CD14-positive monocyte (primary cell): ENCODE results near the gene ISLR. TPM values are rescaled to one million over a fixed set of nuclear protein-coding genes. Genes with fewer than 3 reads are reported as not detected.

Experiments
- DNase-seq, 3 donors: peaks; one replicate each; pipeline ENCODE4 v3.0.0-alpha.2; 2011 to 2022
- H2AFZ ChIP-seq: 2 replicates; pipeline ENCODE4 v1.6.0; 2012; ENCODE audit warnings: mild to moderate bottlenecking, low read depth, low read length, inconsistent platforms; ENCODE audit not compliant: insufficient read depth, poor library complexity, severe bottlenecking
- H3K27ac ChIP-seq, 2 donors: 1 replicate in 1 of 2; 2 replicates in 1 of 2; pipeline ENCODE4 v1.5.1; 2012 to 2013; ENCODE audit warnings: low read length in 2 of 2, control low read depth in 1 of 2, inconsistent platforms in 1 of 2, low read depth in 1 of 2, mild to moderate bottlenecking in 1 of 2
- H3K27me3 ChIP-seq, 2 donors: one replicate each; pipeline versions ENCODE4 v1.6.0 to v1.6.1; 2011 to 2013; ENCODE audit warnings: low read length in 2 of 2; ENCODE audit not compliant: control insufficient read depth in 2 of 2, insufficient read depth in 2 of 2
- H3K36me3 ChIP-seq, 2 donors: replicated peaks in 1 of 2; 1 replicate in 1 of 2; 2 replicates in 1 of 2; pipeline versions ENCODE4 v1.5.1 to v1.6.1; 2012 to 2013; ENCODE audit warnings: low read length in 2 of 2, control low read depth in 1 of 2, inconsistent platforms in 1 of 2, mild to moderate bottlenecking in 1 of 2; ENCODE audit not compliant: insufficient read depth in 2 of 2, control insufficient read depth in 1 of 2
- H3K4me1 ChIP-seq, 2 donors: 1 replicate in 1 of 2; 2 replicates in 1 of 2; pipeline versions ENCODE4 v1.5.1 to v1.6.1; 2012 to 2013; ENCODE audit warnings: low read length in 2 of 2, control low read depth in 1 of 2, inconsistent platforms in 1 of 2, mild to moderate bottlenecking in 1 of 2, moderate library complexity in 1 of 2; ENCODE audit not compliant: insufficient read depth in 2 of 2, control insufficient read depth in 1 of 2
- H3K4me2 ChIP-seq: replicated peaks from 2 replicates; pipeline ENCODE3; 2012; ENCODE audit warnings: low read length, moderate library complexity, mild to moderate bottlenecking; ENCODE audit not compliant: poor library complexity, severe bottlenecking; ENCODE audit errors: extremely low read depth
- H3K4me3 ChIP-seq, 3 experiments: fragments of 200-600 bp in 1 of 3; sonication (generic) in 1 of 3; replicated peaks in 1 of 3; 1 replicate in 2 of 3; 2 replicates in 1 of 3; pipeline ENCODE4 v1.5.1; 2011 to 2013; ENCODE audit warnings: low read length in 3 of 3, mild to moderate bottlenecking in 3 of 3, control low read depth in 2 of 3, low read depth in 2 of 3, inconsistent platforms in 1 of 3, moderate library complexity in 1 of 3
- H3K79me2 ChIP-seq: 2 replicates; pipeline ENCODE4 v1.6.0; 2012; ENCODE audit warnings: mild to moderate bottlenecking, control low read depth, inconsistent platforms, low read length, moderate library complexity; ENCODE audit not compliant: insufficient read depth
- H3K9ac ChIP-seq: 2 replicates; pipeline ENCODE4 v1.6.0; 2017; ENCODE audit warnings: low read length, mild to moderate bottlenecking; ENCODE audit not compliant: insufficient read depth, poor library complexity, severe bottlenecking
- H3K9me3 ChIP-seq, 2 donors: replicated peaks in 1 of 2; 1 replicate in 1 of 2; 2 replicates in 1 of 2; pipeline versions ENCODE4 v1.5.1 to v1.6.1; 2012 to 2013; ENCODE audit warnings: low read length in 2 of 2, control low read depth in 1 of 2; ENCODE audit not compliant: control insufficient read depth in 1 of 2, insufficient read depth in 1 of 2
- H4K20me1 ChIP-seq: 2 replicates; pipeline ENCODE4 v1.6.0; 2012; ENCODE audit warnings: mild to moderate bottlenecking, low read length, control low read depth, moderate library complexity; ENCODE audit not compliant: insufficient read depth
- H3K27ac Mint-ChIP-seq, 7 donors: one replicate each; pipeline ENCODE4 v1.8.0; 2020; ENCODE audit warnings: mild to moderate bottlenecking in 7 of 7, mixed read lengths in 7 of 7, moderate library complexity in 6 of 7, inconsistent platforms in 2 of 7
- H3K27me3 Mint-ChIP-seq, 3 donors: one replicate each; pipeline ENCODE4 v1.8.0; 2021 to 2022; ENCODE audit warnings: low read depth in 3 of 3, mild to moderate bottlenecking in 3 of 3, mixed read lengths in 3 of 3, moderate library complexity in 3 of 3, inconsistent platforms in 1 of 3
- H3K36me3 Mint-ChIP-seq, 2 donors: one replicate each; pipeline ENCODE4 v1.8.0; 2020; ENCODE audit warnings: mixed read lengths in 2 of 2, inconsistent platforms in 1 of 2, mild to moderate bottlenecking in 1 of 2
- H3K4me1 Mint-ChIP-seq: one replicate; pipeline ENCODE4 v1.8.0; 2020; ENCODE audit warnings: mild to moderate bottlenecking, mixed read lengths
- H3K4me3 Mint-ChIP-seq, 2 donors: one replicate each; pipeline ENCODE4 v1.8.0; 2020; ENCODE audit warnings: mild to moderate bottlenecking in 2 of 2, mixed read lengths in 2 of 2, moderate library complexity in 1 of 2
- H3K9me3 Mint-ChIP-seq, 7 donors: one replicate each; pipeline ENCODE4 v1.8.0; 2020 to 2022; ENCODE audit warnings: mixed read lengths in 7 of 7, mild to moderate bottlenecking in 6 of 7, moderate library complexity in 6 of 7, inconsistent platforms in 2 of 7
- CTCF ChIP-seq: fragments of 200-600 bp; IDR thresholded peaks from one replicate; pipeline ENCODE4 v1.8.0; 2022; ENCODE audit warnings: antibody characterized with exemption, mild to moderate bottlenecking
- WGBS: methylation state at CpG from one replicate; pipeline ENCODE4 v1.1.5; 2013; ENCODE audit warnings: missing lambda C conversion rate; ENCODE audit not compliant: insufficient coverage; 5-methylcytosine and 5-hydroxymethylcytosine counted together
- intact Hi-C, 2 donors: fragments of 100-400 bp; cut with micrococcal nuclease; formaldehyde crosslinking; loops; one replicate each; pipeline versions ENCODE4 v1.15.0 to v1.15.1; 2023
- polyA plus RNA-seq, 3 donors: library from polyadenylated mRNA; depleted of rRNA in 1 of 3; unstranded in 2 of 3; stranded (reverse) in 1 of 3; fragments of 300-500 nt in 2 of 3; fragments of >200 nt in 1 of 3; fragmentation: Illumina TruSeq in 2 of 3; gene quantifications; 1 replicate in 2 of 3; 2 replicates in 1 of 3; pipeline ENCODE4 v1.2.3, GENCODE V29; 2012 to 2021

The ISLR gene
- polyA plus RNA-seq, 3 donors: not detected

GRCh38 chr15:74192751-74193150, 19.2 kb downstream of the ISLR start:
- H3K27ac Mint-ChIP-seq: no peak overlapping the region
- H3K27me3 Mint-ChIP-seq: peaks cover 1 to 2% (median 2%) of the 10 kb centered on the region in 3 donors
- H3K4me3 ChIP-seq: no peak overlapping the region
- H3K4me3 Mint-ChIP-seq: no peak overlapping the region
- H3K79me2 ChIP-seq: no peaks in the 10 kb centered on the region
- H2AFZ ChIP-seq: no peak overlapping the region
- H3K9ac ChIP-seq: no peak overlapping the region
- WGBS: 76% methylated on average over 4 of the region's 5 CpGs
- no peak for TF ChIP-seq CTCF
- no peaks in the 10 kb centered on the region for H3K36me3 Mint-ChIP-seq
- intact Hi-C loops: no loop called here
- no peak overlapping the region for H3K4me2 ChIP-seq
- H3K36me3 ChIP-seq: no peaks in the 10 kb centered on the region
- H3K9me3 Mint-ChIP-seq: no peaks in the 10 kb centered on the region
- H3K27me3 ChIP-seq: no peaks in the 10 kb centered on the region
- DNase-seq: no peak
- peaks cover 6% of the 10 kb centered on the region in 2 donors for H3K4me1 ChIP-seq
- H3K4me1 Mint-ChIP-seq: peaks cover 5% of the 10 kb centered on the region
- no peak overlapping the region for H3K27ac ChIP-seq
- no peaks in the 10 kb centered on the region for H4K20me1 ChIP-seq
- no peaks in the 10 kb centered on the region for H3K9me3 ChIP-seq

GRCh38 chr15:74193299-74193718, 19.8 kb downstream of the ISLR start:
- peaks cover 5% of the 10 kb centered on the region for H3K4me1 Mint-ChIP-seq
- no peak overlapping the region for H3K4me3 ChIP-seq
- no peaks in the 10 kb centered on the region for H3K36me3 ChIP-seq
- no peak overlapping the region for H3K27ac ChIP-seq
- no peaks in the 10 kb centered on the region for H3K9me3 ChIP-seq
- peaks cover 1 to 2% (median 2%) of the 10 kb centered on the region in 3 donors for H3K27me3 Mint-ChIP-seq
- TF ChIP-seq CTCF: no peak
- H3K9ac ChIP-seq: no peak overlapping the region
- H3K9me3 Mint-ChIP-seq: no peaks in the 10 kb centered on the region
- peak overlapping the region in 1 of 7 donors; percentile 22 for H3K27ac Mint-ChIP-seq
- no peak for DNase-seq
- no peak overlapping the region for H3K4me2 ChIP-seq
- intact Hi-C loops: no loop called here
- H4K20me1 ChIP-seq: no peaks in the 10 kb centered on the region
- H3K79me2 ChIP-seq: no peaks in the 10 kb centered on the region
- H3K4me1 ChIP-seq: peaks cover 6% of the 10 kb centered on the region in 2 donors
- H3K27me3 ChIP-seq: no peaks in the 10 kb centered on the region
- H3K36me3 Mint-ChIP-seq: no peaks in the 10 kb centered on the region
- 75% methylated on average over 1 of the region's 4 CpGs for WGBS
- H3K4me3 Mint-ChIP-seq: no peak overlapping the region
- no peak overlapping the region for H2AFZ ChIP-seq
